HEK293 (cell line): ENCODE data around the gene TPMT.

Experiments
- CTCF ChIA-PET: fragments of 350-600 bp; formaldehyde crosslinking; extraction: SDS; loops from one replicate; lab custom pipeline; 2021; ENCODE audit warnings: antibody characterized with exemption; lab: Yijun Ruan, JAX
- POLR2A ChIA-PET: fragments of 300-600 bp; formaldehyde crosslinking; extraction: SDS; loops from one replicate; lab custom pipeline; 2020; ENCODE audit warnings: antibody characterized with exemption, inconsistent platforms; lab: Yijun Ruan, JAX
- H3K27ac ChIP-seq: fragments of 200-500 bp; sonication (Bioruptor generic); 2 replicates; pipeline ENCODE4 v1.5.1; 2014; ENCODE audit warnings: low read depth, low read length, control low read depth, inconsistent platforms; ENCODE audit errors: extremely low read depth
- H3K36me3 ChIP-seq, 2 experiments: fragments of 200-500 bp in 1 of 2; sonication (Bioruptor generic) in 1 of 2; 1 replicate in 1 of 2; 2 replicates in 1 of 2; pipeline ENCODE4 v1.5.1; 2014 to 2017; ENCODE audit warnings: inconsistent platforms in 2 of 2, low read length in 2 of 2; ENCODE audit not compliant: control insufficient read depth in 2 of 2, insufficient read depth in 1 of 2
- H3K4me1 ChIP-seq: fragments of 200-500 bp; sonication (Bioruptor generic); 2 replicates; pipeline ENCODE4 v1.5.1; 2014; ENCODE audit warnings: mild to moderate bottlenecking, low read length, inconsistent platforms; ENCODE audit not compliant: control insufficient read depth, insufficient read depth
- H3K4me3 ChIP-seq: 2 replicates; pipeline ENCODE4 v1.5.1; 2011; ENCODE audit warnings: low read depth, mild to moderate bottlenecking, control low read depth, low read length, moderate library complexity
- H3K9me3 ChIP-seq: fragments of 200-500 bp; sonication (Bioruptor generic); 2 replicates; pipeline ENCODE4 v1.5.1; 2014; ENCODE audit warnings: low read depth, low read length, inconsistent platforms; ENCODE audit not compliant: control insufficient read depth, insufficient read depth
- ELK4 ChIP-seq: IDR thresholded peaks from 2 replicates; pipeline ENCODE4 v1.6.1; 2011; ENCODE audit warnings: mild to moderate bottlenecking, low read depth, low read length, borderline replicate concordance
- HOXD13 ChIP-seq: sonication (generic); formaldehyde crosslinking; IDR thresholded peaks from 2 replicates; pipeline ENCODE4 v1.8.0; 2022; ENCODE audit warnings: missing genetic modification reagents, borderline replicate concordance
- KLF10 ChIP-seq: fragments of 450-650 bp; IDR thresholded peaks from 2 replicates; pipeline ENCODE4 v1.5.1; 2018; ENCODE audit warnings: missing biosample characterization, mild to moderate bottlenecking, missing genetic modification characterization
- KLF16 ChIP-seq: fragments of 450-650 bp; formaldehyde crosslinking; IDR thresholded peaks from 2 replicates; pipeline ENCODE4 v1.5.1; 2017; ENCODE audit warnings: missing biosample characterization, missing genetic modification characterization
- PRDM10 ChIP-seq: fragments of 450-650 bp; formaldehyde crosslinking; IDR thresholded peaks from 2 replicates; pipeline ENCODE4 v1.5.1; 2016; ENCODE audit warnings: missing biosample characterization, missing genetic modification characterization
- SETDB1 ChIP-seq: IDR thresholded peaks from one replicate; pipeline ENCODE4 v1.6.1; 2017; ENCODE audit warnings: mild to moderate bottlenecking, low read length, moderate library complexity, mixed read lengths; ENCODE audit not compliant: insufficient read length
- ZBTB1 ChIP-seq: fragments of 450-650 bp; formaldehyde crosslinking; IDR thresholded peaks from 2 replicates; pipeline ENCODE4 v1.5.1; 2016; ENCODE audit warnings: missing biosample characterization, missing genetic modification characterization
- ZBTB17 ChIP-seq: fragments of 450-650 bp; formaldehyde crosslinking; IDR thresholded peaks from 2 replicates; pipeline ENCODE4 v1.5.1; 2016; ENCODE audit warnings: missing biosample characterization, missing genetic modification characterization
- ZBTB26 ChIP-seq: fragments of 450-650 bp; formaldehyde crosslinking; optimal IDR thresholded peaks from 2 replicates; pipeline ENCODE3; 2016; ENCODE audit warnings: missing biosample characterization, mild to moderate bottlenecking, missing genetic modification characterization
- ZBTB7A ChIP-seq: fragments of 450-650 bp; formaldehyde crosslinking; IDR thresholded peaks from 2 replicates; pipeline ENCODE4 v1.5.1; 2016; ENCODE audit warnings: low read depth, missing biosample characterization, missing genetic modification characterization
- ZFP37 ChIP-seq: fragments of 450-650 bp; formaldehyde crosslinking; IDR thresholded peaks from 2 replicates; pipeline ENCODE4 v1.5.1; 2016; ENCODE audit warnings: missing biosample characterization, missing genetic modification characterization
- ZIC2 ChIP-seq: fragments of 450-650 bp; formaldehyde crosslinking; IDR thresholded peaks from 2 replicates; pipeline ENCODE4 v1.5.1; 2016; ENCODE audit warnings: missing biosample characterization, missing genetic modification characterization
- ZNF140 ChIP-seq: fragments of 450-650 bp; formaldehyde crosslinking; IDR thresholded peaks from 2 replicates; pipeline ENCODE4 v1.5.1; 2016; ENCODE audit warnings: missing biosample characterization, missing genetic modification characterization
- ZNF157 ChIP-seq: fragments of 450-650 bp; formaldehyde crosslinking; IDR thresholded peaks from 2 replicates; pipeline ENCODE4 v1.5.1; 2016; ENCODE audit warnings: missing biosample characterization, missing genetic modification characterization
- ZNF302 ChIP-seq: fragments of 450-650 bp; formaldehyde crosslinking; IDR thresholded peaks from 2 replicates; pipeline ENCODE4 v1.5.1; 2016; ENCODE audit warnings: missing biosample characterization, missing genetic modification characterization, low read depth
- ZNF311 ChIP-seq: fragments of 450-650 bp; formaldehyde crosslinking; IDR thresholded peaks from 2 replicates; pipeline ENCODE4 v1.5.1; 2017; ENCODE audit warnings: missing biosample characterization, missing genetic modification characterization, borderline replicate concordance
- ZNF350 ChIP-seq: fragments of 450-650 bp; formaldehyde crosslinking; IDR thresholded peaks from 2 replicates; pipeline ENCODE4 v1.5.0; 2017; ENCODE audit warnings: missing biosample characterization, mild to moderate bottlenecking, missing genetic modification characterization
- ZNF37A ChIP-seq: fragments of 450-650 bp; IDR thresholded peaks from 2 replicates; pipeline ENCODE4 v1.5.1; 2018; ENCODE audit warnings: missing biosample characterization, missing genetic modification characterization
- ZNF423 ChIP-seq: fragments of 450-650 bp; formaldehyde crosslinking; IDR thresholded peaks from 2 replicates; pipeline ENCODE4 v1.5.1; 2016; ENCODE audit warnings: missing biosample characterization, missing genetic modification characterization
- ZNF449 ChIP-seq: fragments of 450-650 bp; formaldehyde crosslinking; IDR thresholded peaks from 2 replicates; pipeline ENCODE4 v1.5.1; 2017; ENCODE audit warnings: missing biosample characterization, mild to moderate bottlenecking, missing genetic modification characterization, moderate library complexity
- ZNF514 ChIP-seq: fragments of 450-650 bp; formaldehyde crosslinking; IDR thresholded peaks from 2 replicates; pipeline ENCODE4 v1.5.1; 2016; ENCODE audit warnings: missing biosample characterization, missing genetic modification characterization
- ZNF571 ChIP-seq: fragments of 450-650 bp; formaldehyde crosslinking; IDR thresholded peaks from 2 replicates; pipeline ENCODE4 v1.5.0; 2017; ENCODE audit warnings: missing biosample characterization, missing genetic modification characterization
- ZNF677 ChIP-seq: fragments of 450-650 bp; IDR thresholded peaks from 2 replicates; pipeline ENCODE4 v1.5.0; 2018; ENCODE audit warnings: missing biosample characterization, mild to moderate bottlenecking, missing genetic modification characterization, moderate library complexity
- ZNF843 ChIP-seq: fragments of 450-650 bp; formaldehyde crosslinking; IDR thresholded peaks from 2 replicates; pipeline ENCODE4 v1.5.1; 2016; ENCODE audit warnings: missing biosample characterization, missing genetic modification characterization

TPMT gene

GRCh38 chr6:18096423-18096822 lies 58.5 kb downstream of the TPMT start (continued):
- TF ChIP-seq PRDM10 (tag by site-specific recombination) (no peak), ZNF37A (tag by site-specific recombination) (no peak), ZBTB1 (tag by site-specific recombination) (no peak), ZBTB26 (no peak), ZNF311 (no peak), ZNF514 (tag by site-specific recombination) (no peak), ZFP37 (tag by site-specific recombination) (no peak), ZBTB7A (no peak), ZNF449 (no peak), ZNF677 (tag by site-specific recombination) (no peak), ZNF423 (no peak), ZNF843 (no peak), ZNF302 (no peak), SETDB1 (no peak)
- TF ChIP-seq, all 188 proteins: peak for 0

- ChIA-PET POLR2A (no interaction called here), CTCF (interaction anchor here (1.0 kb wide), 1 partner anchor 32 kb away, joined by 3 read pairs; no protein-coding TSS in a partner anchor)
- H3K27ac ChIP-seq = no peak overlapping the region
- no peak for TF ChIP-seq ZNF311
- no peak for TF ChIP-seq ZNF140
- no peak for TF ChIP-seq ZIC2
- TF ChIP-seq ZBTB17 = no peak
- TF ChIP-seq ZNF350 (tag by site-specific recombination) = no peak
- TF ChIP-seq KLF10 (tag by site-specific recombination) = no peak
- TF ChIP-seq ZNF157 (tag by site-specific recombination) = no peak
- no peak for TF ChIP-seq HOXD13 (CRISPR knock-in tag)
- TF ChIP-seq ZNF571 = no peak
- TF ChIP-seq ELK4 = no peak
- no peak for TF ChIP-seq KLF16
- no peaks in the 10 kb centered on the region for H3K36me3 ChIP-seq
- no peaks in the 10 kb centered on the region for H3K9me3 ChIP-seq
- no peaks in the 10 kb centered on the region for H3K4me1 ChIP-seq
- H3K4me3 ChIP-seq = no peak overlapping the region
These were observed 63.5 kb downstream of the TPMT start for GRCh38 chr6:18091382-18091781.
